Thyroid gland (tissue), 4 donors: Measurements from ENCODE around the gene AKAP6. TPM values are rescaled to one million over a fixed set of nuclear protein-coding genes. Genes with fewer than 3 reads are reported as not detected.

Experiments
- DNase-seq, 2 donors: peaks; one replicate each; pipeline ENCODE4 v3.0.0-alpha.2; 2019
- H3K27ac ChIP-seq, 3 donors: fragments of 200-600 bp; sonication (generic); 1 replicate in 2 of 3; 2 replicates in 1 of 3; pipeline ENCODE4 v1.5.1; 2016 to 2019; ENCODE audit warnings: mild to moderate bottlenecking in 1 of 3, moderate library complexity in 1 of 3
- H3K27me3 ChIP-seq: fragments of 200-600 bp; sonication (generic); one replicate; pipeline ENCODE4 v1.5.1; 2019
- H3K36me3 ChIP-seq, 2 donors: fragments of 200-600 bp; sonication (generic); one replicate each; pipeline ENCODE4 v1.5.1; 2016 to 2019
- H3K4me1 ChIP-seq, 2 donors: fragments of 200-600 bp; sonication (generic); one replicate each; pipeline ENCODE4 v1.5.1; 2017 to 2019
- H3K4me3 ChIP-seq, 3 donors: fragments of 200-600 bp; sonication (generic); replicated peaks in 1 of 3; 1 replicate in 2 of 3; 2 replicates in 1 of 3; pipeline ENCODE4 v1.5.1; 2016; ENCODE audit warnings: mild to moderate bottlenecking in 1 of 3
- H3K9me3 ChIP-seq: fragments of 200-600 bp; sonication (generic); one replicate; pipeline ENCODE4 v1.5.1; 2017
- CTCF ChIP-seq, 6 experiments: fragments of 200-600 bp in 3 of 6; fragments of 450-650 bp in 3 of 6; sonication (generic) in 3 of 6; IDR thresholded peaks; one replicate each; pipeline ENCODE4 v1.5.1; 2016 to 2019; ENCODE audit warnings: antibody characterized with exemption in 6 of 6, mild to moderate bottlenecking in 2 of 6, inconsistent platforms in 1 of 6, moderate library complexity in 1 of 6
- POLR2A ChIP-seq, 2 donors: fragments of 450-650 bp; IDR thresholded peaks; one replicate each; pipeline ENCODE4 v1.6.1; 2017; ENCODE audit warnings: antibody characterized with exemption in 2 of 2, mild to moderate bottlenecking in 2 of 2, moderate library complexity in 1 of 2
- WGBS, 2 donors: methylation state at CpG; one replicate each; pipeline ENCODE4 v1.1.5; 2017; 5-methylcytosine and 5-hydroxymethylcytosine counted together
- intact Hi-C: fragments of 100-400 bp; cut with DNase I; formaldehyde crosslinking; loops from one replicate; pipeline ENCODE4 v1.15.1; 2023
- total RNA-seq, 4 donors: library from RNA; depleted of rRNA; stranded (reverse); fragments of >200 nt; gene quantifications; one replicate each; pipeline ENCODE4 v1.2.3, GENCODE V29; 2016

The AKAP6 gene
- total RNA-seq, 4 donors from 2014 or later = 13.0 to 34.5 (median 22.7) TPM

DNA sequence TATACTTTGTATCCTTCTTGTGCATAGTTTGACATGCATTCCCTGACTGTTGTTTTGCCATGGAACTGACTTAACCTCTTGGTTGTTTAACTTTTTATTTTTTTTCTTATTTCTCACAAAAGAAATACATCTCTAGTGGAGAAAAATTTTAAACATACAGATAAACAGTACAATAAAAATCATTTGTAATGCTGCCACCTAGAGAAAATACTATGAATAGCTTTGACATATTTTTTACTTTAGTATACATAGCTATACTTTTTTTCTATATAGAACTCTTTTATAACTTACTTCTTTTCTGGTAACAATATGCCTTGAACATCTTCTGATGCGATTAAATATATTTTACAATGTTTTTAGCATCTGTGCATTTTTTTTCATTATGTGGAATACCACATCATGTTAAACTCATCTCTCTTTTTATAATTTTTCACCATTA, 184.5 kb downstream of the AKAP6 start:
- H3K4me1 ChIP-seq = peaks cover 8 to 12% of the 10 kb centered on the region in 2 donors
- H3K9me3 ChIP-seq = no peaks in the 10 kb centered on the region
- intact Hi-C loops = no loop called here
- WGBS, 2 donors = 65 to 77% methylated on average over 1 of the region's 1 CpG
- H3K36me3 ChIP-seq = no peaks in the 10 kb centered on the region
- no peak for DNase-seq
- no peak overlapping the region for H3K4me3 ChIP-seq
- no peak overlapping the region for H3K27ac ChIP-seq
- TF ChIP-seq CTCF (IDR thresholded peaks at IDR 0.05) = peak in 4 of 6 experiments; percentile 32 to 51 (median 42)
- TF ChIP-seq POLR2A (IDR thresholded peaks at IDR 0.05) = no peak
- no peaks in the 10 kb centered on the region for H3K27me3 ChIP-seq

- TF ChIP-seq POLR2A (IDR thresholded peaks at IDR 0.05) (no peak), CTCF (IDR thresholded peaks at IDR 0.05) (no peak)
- intact Hi-C loops = no loop called here
- DNase-seq = no peak
- WGBS, 2 donors = 90 to 93% methylated on average over 1 of the region's 1 CpG
- Histone ChIP-seq H3K27ac (no peak overlapping the region), H3K4me1 (peaks cover 8 to 12% of the 10 kb centered on the region in 2 donors), H3K36me3 (no peaks in the 10 kb centered on the region), H3K9me3 (no peaks in the 10 kb centered on the region), H3K4me3 (no peak overlapping the region), H3K27me3 (no peaks in the 10 kb centered on the region)
These were observed 185.1 kb downstream of the AKAP6 start for GRCh38 chr14:32514236-32514635.

DNA sequence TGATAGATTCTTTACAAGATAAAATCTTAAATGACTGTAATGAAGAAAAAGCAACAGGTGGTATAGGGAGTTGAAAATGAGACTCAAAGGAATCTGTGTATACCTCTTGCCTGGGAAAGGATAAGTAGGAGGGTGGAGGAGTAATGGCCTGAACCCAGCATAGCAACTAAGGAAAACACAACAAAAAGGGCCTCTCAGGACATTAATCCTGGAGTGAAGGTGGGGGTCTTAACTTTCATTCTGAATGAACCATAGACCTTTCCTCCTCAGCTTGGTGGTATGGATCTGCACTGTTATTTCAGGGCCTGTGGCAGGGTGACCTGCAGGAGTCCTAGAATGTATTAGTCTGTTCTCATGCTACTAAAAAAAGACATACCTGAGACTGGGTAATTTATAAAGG, 185.6 kb downstream of the AKAP6 start:
- no peaks in the 10 kb centered on the region for H3K36me3 ChIP-seq
- intact Hi-C loops = no loop called here
- TF ChIP-seq POLR2A (IDR thresholded peaks at IDR 0.05) (no peak), CTCF (IDR thresholded peaks at IDR 0.05) (no peak)
- no peak for DNase-seq
- no peaks in the 10 kb centered on the region for H3K27me3 ChIP-seq
- H3K4me3 ChIP-seq = no peak overlapping the region
- H3K27ac ChIP-seq = no peak overlapping the region
- H3K4me1 ChIP-seq = peaks cover 8 to 12% of the 10 kb centered on the region in 2 donors
- no peaks in the 10 kb centered on the region for H3K9me3 ChIP-seq

DNA sequence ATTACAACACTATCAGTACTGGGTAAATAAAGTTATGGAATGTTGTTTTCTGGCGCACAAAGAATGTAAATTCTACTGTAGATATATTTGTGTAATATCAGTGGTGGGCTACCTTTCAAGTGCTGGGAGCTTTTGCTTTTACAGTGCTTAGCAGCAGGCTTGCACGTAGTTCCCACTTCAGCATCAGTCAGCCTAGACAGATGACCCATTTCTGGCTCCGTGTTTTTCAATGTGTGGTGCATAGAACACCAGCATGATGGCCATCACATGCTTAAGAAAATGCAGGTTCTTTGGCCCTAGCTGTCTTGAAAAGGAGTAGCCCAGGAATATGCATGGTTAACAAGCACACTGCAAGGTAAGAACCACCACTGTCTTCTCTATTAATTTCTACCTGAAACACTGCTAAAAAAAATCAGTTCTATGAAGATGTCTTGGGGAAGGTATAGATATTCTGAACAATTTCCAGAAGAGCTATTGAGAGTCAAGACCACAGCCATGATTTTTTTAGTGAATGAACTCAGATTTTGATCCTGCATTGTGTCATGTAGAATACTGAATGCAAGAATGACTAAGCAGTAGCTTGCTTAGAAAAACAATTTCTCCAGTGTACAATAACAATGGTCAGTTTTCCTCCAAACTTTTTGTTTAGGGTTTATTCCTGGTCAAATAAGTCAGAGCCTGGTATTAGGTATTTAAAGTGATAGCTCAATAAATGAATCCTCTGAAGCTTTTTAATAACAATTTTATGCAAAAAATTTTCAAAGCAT, 195.7 kb downstream of the AKAP6 start:
- Histone ChIP-seq H3K36me3 (no peaks in the 10 kb centered on the region), H3K4me1 (peaks cover 15 to 17% of the 10 kb centered on the region in 2 donors), H3K9me3 (no peaks in the 10 kb centered on the region), H3K27ac (peak overlapping the region in 2 of 3 donors; percentile 8 to 47), H3K27me3 (no peaks in the 10 kb centered on the region), H3K4me3 (no peak overlapping the region)
- DNase-seq = peak in 1 of 2 donors; percentile 27
- intact Hi-C loops = no loop called here
- TF ChIP-seq POLR2A (IDR thresholded peaks at IDR 0.05) = no peak
- no peak for TF ChIP-seq CTCF (IDR thresholded peaks at IDR 0.05)
- WGBS, 2 donors = 38 to 41% methylated on average over 3 of the region's 3 CpGs

- H3K27ac ChIP-seq = peak overlapping the region in 1 of 3 donors; percentile 47
- intact Hi-C loops = no loop called here
- 91 to 95% methylated on average over 2 of the region's 2 CpGs for WGBS, 2 donors
These were observed 196.5 kb downstream of the AKAP6 start for GRCh38 chr14:32525591-32525990.

More at GRCh38 chr14:32525591-32525990, 196.5 kb downstream of the AKAP6 start:
- Histone ChIP-seq H3K4me3 (no peak overlapping the region), H3K36me3 (no peaks in the 10 kb centered on the region), H3K27me3 (no peaks in the 10 kb centered on the region), H3K9me3 (no peaks in the 10 kb centered on the region), H3K4me1 (peaks cover 15 to 17% of the 10 kb centered on the region in 2 donors)
- TF ChIP-seq POLR2A (IDR thresholded peaks at IDR 0.05) (no peak), CTCF (IDR thresholded peaks at IDR 0.05) (no peak)
- no peak for DNase-seq
